ENCODE data around the gene MLXIP.

Gene MLXIP

GRCh38 chr12:122150127-122150681 lies 71.6 kb downstream of the MLXIP start:
- DNase-seq (ENCODE audit: low read depth) = no peak
- H3K4me3 ChIP-seq (ENCODE audit: low read depth, low read length) = no peak overlapping the region
- no peak for TF ChIP-seq CTCF (IDR thresholded peaks at IDR 0.05; ENCODE audit: control insufficient read depth, extremely low read depth, insufficient read depth)

GRCh38 chr12:122152754-122153153 lies 74.2 kb downstream of the MLXIP start:
- DNase-seq (ENCODE audit: low read depth) = no peak
- no peak overlapping the region for H3K4me3 ChIP-seq (ENCODE audit: low read depth, low read length)
- no peak for TF ChIP-seq CTCF (IDR thresholded peaks at IDR 0.05; ENCODE audit: control insufficient read depth, extremely low read depth, insufficient read depth)

- TF ChIP-seq CTCF (IDR thresholded peaks at IDR 0.05; ENCODE audit: control insufficient read depth, extremely low read depth, insufficient read depth) = no peak
- H3K4me3 ChIP-seq (ENCODE audit: low read depth, low read length) = no peak overlapping the region
- no peak for DNase-seq (ENCODE audit: low read depth)
Measured at GRCh38 chr12:122155705-122156104, 77.1 kb downstream of the MLXIP start.

DNA sequence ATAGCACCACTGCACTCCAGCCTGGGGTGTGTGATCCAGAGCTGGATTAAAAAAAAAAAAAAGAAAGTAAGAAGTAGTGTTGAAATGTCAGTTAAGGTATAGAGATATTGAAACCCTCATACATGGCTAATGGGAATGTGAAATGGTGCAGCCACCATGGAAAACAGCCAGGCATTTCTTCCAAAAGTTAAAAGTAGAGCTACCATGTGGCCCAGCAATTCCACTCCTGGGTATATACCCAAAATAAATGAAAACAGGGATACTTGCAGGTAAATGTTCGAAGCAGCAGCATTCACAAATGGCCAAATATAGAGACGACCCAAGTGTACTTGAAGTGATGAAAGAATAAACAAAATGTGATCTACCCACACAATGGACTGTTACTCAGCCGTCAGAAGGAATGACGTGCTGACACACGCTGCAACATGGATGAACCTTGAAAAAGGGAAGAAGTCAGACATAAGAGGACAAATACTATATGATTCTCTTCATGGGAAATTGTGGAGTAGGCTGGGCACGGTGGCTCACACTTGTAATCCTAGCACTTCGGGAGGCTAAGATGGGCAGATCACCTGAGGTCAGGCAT lies 80.2 kb downstream of the MLXIP start:
- DNase-seq (ENCODE audit: low read depth) = no peak
- no peak overlapping the region for H3K4me3 ChIP-seq (ENCODE audit: low read depth, low read length)
- TF ChIP-seq CTCF (IDR thresholded peaks at IDR 0.05; ENCODE audit: control insufficient read depth, extremely low read depth, insufficient read depth) = no peak

- 0 out of 2 replicates have a peak, but pooled peaks have one; percentile 3 for TF ChIP-seq CTCF (IDR thresholded peaks at IDR 0.05; ENCODE audit: control insufficient read depth, extremely low read depth, insufficient read depth)
- no peak for DNase-seq (ENCODE audit: low read depth)
- H3K4me3 ChIP-seq (ENCODE audit: low read depth, low read length) = no peak overlapping the region
Measured at GRCh38 chr12:122159882-122160281, 81.3 kb downstream of the MLXIP start.

DNA sequence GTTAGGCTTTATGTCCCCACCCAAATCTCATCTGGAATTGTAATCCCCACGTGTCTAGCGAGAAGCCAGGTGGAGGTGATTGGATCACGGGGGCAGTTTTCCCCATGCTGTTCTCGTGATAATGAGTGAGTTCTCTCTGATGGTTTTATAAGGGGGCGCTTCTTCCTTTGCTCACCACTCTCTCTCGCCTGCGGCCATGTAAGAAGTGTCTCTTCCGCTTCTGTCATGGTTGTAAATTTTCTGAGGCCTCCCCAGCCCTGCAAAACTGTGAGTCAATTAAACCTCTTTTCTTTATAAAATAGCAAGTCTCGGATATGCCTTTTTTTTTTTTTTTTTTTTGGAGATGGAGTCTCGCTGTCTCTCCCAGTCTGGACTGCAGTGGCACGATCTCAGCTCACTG lies 82.2 kb downstream of the MLXIP start:
- no peak for TF ChIP-seq CTCF (IDR thresholded peaks at IDR 0.05; ENCODE audit: control insufficient read depth, extremely low read depth, insufficient read depth)
- no peak overlapping the region for H3K4me3 ChIP-seq (ENCODE audit: low read depth, low read length)
- DNase-seq (ENCODE audit: low read depth) = no peak

DNA sequence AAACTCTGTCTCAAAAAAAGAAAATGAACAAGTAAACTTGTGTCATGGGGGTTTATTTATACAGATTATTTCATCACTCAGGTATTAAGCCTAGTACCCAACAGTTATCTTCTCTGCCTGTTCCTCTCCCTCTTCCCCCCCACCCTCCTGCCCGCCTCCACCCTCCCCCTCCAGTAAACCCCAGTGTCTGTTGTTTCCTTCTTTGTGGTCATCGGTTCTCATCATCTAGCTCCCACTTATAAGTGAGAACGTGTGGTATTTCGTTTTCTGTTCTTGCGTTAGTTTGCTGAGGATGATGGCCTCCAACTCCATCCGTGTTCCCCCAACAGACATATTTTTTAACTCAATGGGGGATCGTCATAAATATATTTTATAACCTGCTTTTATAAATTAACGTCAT lies 83.1 kb downstream of the MLXIP start:
- TF ChIP-seq CTCF (IDR thresholded peaks at IDR 0.05; ENCODE audit: control insufficient read depth, extremely low read depth, insufficient read depth) = no peak
- DNase-seq (ENCODE audit: low read depth) = no peak
- no peak overlapping the region for H3K4me3 ChIP-seq (ENCODE audit: low read depth, low read length)

All from LNCaP clone FGC (cell line).